Hematopoietic multipotent progenitor cell treated with erythropoietin and hydrocortisone succinate and interleukin-3 and kit ligand, for 4 days (in vitro differentiated cells): ENCODE results near the gene SIRT4.
A peak's percentile ranks its signal among the peaks of the same experiment; 100 is the strongest.

Source experiments
- DNase-seq: peaks from one replicate; pipeline ENCODE4 v3.0.0-alpha.2; 2015

Gene SIRT4

DNA sequence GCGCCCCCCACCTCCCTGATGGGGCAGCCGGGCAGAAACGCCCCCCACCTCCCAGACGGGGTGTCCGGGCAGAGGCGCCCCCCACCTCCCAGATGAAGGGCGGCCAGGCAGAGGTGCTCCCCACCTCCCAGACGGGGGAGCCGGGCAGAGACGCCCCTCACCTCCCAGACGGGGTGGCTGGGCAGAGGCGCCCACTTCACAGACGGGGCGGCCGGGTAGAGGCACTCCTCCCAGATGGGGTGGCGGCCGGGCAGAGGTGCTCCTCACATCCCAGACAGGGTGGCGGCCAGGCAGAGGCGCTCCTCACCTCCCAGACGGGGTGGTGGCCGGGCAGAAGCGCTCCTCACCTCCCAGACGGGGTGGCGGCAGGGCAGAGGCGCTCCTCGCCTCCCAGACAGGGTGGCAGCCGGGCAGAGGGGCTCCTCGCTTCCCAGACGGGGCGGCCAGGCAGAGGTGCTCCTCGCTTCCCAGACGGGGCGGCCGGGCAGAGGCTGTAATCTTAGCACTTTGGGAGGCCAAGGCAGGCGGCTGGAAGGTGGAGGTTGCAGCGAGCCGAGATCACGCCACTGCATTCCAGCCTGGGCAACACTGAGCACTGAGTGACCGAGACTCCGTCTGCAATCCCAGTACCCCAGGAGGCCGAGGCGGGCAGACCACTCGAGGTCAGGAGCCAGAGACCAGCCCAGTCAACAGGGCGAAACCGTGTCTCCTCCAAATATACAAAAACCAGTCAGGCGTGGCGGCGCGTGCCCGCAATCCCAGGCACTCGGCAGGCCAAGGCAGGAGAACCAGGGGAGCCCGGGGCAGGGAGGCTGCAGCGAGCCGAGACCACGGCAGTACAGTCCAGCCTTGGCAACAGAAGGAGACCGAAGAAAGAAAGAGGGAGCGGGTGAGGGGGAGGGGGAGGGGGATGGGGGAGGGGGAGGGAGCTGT lies 23.7 kb upstream of the SIRT4 start:
- DNase-seq: no peak

DNA sequence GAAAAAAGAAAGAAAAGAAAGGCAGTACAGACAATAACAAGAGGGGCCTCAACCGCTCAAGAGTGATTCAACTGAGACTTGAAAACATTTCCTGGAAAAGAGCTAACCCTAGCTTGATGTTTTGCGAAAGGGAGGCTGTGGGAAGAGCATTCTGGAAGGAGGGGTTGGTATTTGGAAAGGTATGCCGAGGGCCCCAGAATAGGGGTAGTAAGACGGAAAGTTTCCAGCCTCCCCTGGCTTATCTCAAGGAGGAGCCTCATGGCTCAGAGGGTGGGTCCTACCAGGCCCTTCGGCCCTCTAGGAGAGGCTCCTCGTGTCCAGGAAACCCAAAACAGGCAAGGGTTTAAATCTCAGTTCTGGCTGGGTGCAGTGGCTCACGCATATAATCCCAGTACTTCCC lies 18.8 kb upstream of the SIRT4 start:
- DNase-seq: no peak

DNA sequence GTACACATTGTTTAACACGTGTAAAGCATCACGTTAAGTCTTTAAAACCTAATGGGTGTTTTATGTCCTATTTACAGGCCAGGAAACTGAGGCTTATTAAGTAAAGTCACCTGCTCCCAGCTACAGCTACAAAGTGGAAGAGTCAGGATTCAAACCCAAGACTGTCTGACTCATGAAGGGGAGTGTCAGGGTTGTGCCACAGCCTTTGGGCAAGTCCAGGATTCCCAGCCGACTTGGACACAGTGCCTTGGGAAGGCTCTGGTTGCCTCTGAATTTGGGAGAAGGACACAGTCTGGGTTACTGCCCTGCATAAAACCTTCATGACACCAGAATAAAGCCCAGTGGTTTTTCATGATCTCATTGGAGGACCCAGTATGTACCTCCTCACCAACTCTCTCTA lies 17.7 kb upstream of the SIRT4 start:
- no peak for DNase-seq

DNA sequence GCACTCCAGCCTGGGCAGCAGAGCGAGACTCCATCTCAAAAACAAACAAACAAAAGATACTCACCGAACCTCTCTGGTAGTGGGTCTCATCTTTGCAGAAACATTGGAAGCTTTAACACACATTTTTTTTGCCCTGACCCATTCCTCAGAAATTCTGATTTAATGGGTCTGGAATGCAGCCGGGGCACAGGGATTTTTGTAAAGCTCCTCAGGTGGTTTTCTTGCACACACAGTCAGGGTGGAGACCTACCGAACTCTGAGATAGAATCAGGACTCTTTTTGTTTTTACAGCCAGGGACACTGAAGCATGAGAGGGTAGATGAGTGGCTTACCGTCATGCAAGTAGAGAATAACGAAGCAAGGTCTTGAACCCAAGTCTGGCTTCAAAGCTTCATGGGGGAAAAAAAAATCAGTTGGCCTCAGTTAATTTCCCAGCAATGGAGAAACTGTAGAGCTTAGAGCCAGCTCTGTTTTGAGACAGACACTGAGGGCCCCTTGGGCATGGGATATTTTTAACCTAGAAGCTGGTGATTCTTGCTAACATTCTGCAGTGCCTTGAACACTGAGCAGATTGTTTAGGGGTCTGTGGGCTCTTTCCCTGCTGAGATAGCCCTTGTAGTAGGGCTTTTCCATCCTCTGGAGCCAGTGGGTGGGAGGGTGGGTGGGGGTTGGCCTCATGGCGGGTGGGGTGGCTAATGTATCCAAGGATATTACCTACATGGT lies 15.2 kb upstream of the SIRT4 start:
- no peak for DNase-seq

DNA sequence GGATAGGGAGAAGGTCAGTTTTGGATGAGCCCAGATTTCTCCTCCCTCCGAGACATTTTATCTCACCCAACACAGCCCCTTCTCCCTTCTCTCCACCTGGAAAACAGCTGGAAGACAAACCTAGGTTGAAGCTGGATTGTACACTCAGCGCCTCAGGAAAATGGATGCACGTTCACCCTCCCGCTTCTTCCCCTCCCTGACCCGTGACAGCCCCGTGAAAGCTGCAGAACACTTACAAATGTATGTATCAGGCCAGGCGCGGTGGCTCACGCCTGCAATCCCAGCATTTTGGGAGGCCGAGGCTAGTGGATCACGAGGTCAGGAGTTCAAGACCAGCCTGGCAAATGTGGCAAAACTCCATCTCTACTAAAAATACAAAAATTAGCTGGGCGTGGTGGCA lies 14.6 kb upstream of the SIRT4 start:
- no peak for DNase-seq

DNA sequence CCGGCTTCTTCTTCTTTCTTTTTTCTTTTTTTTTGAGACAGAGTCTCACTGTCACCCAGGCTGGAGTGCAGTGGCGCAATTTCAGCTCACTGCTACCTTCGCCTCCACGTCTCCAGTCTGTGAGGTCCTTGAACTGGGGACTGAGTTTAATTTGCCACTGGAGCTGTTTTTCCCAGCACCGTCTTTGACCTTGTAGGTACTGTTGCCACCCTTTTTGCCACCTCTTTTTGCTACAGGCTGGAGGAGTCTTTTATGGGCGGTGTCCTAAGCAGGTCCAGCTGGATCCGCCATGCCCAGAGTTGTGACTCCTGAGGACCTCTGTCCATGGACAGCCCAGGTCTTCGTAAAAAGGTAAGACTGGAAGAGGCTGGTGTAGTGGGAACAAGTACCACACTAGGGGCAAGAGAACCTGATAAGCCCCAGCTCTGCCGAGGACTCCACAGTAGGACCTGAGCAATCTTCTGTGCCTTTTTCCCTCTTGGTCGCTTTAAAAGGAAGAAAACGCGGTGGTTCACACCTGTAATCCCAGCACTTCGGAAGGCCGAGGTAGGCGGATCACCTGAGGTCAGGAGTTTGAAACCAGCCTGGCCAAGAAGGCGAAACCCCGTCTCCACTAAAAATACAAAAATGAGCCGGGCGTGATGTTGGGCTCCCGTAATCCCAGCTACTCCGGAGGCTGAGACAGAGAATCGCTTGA lies 11.4 kb upstream of the SIRT4 start:
- peak; percentile 36 for DNase-seq

DNA sequence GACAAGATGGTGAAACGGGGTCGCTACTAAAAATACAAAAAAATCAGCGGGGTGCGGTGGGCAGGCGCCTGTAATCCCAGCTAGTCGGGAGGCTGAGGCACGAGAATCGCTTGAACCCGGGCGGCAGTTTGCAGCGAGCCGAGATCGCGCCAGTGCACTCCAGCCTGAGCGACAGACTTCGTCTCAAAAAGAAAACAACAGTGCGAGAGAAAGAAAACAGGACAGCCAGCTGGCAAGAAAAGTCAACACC lies 9.8 kb upstream of the SIRT4 start:
- DNase-seq: no peak

DNA sequence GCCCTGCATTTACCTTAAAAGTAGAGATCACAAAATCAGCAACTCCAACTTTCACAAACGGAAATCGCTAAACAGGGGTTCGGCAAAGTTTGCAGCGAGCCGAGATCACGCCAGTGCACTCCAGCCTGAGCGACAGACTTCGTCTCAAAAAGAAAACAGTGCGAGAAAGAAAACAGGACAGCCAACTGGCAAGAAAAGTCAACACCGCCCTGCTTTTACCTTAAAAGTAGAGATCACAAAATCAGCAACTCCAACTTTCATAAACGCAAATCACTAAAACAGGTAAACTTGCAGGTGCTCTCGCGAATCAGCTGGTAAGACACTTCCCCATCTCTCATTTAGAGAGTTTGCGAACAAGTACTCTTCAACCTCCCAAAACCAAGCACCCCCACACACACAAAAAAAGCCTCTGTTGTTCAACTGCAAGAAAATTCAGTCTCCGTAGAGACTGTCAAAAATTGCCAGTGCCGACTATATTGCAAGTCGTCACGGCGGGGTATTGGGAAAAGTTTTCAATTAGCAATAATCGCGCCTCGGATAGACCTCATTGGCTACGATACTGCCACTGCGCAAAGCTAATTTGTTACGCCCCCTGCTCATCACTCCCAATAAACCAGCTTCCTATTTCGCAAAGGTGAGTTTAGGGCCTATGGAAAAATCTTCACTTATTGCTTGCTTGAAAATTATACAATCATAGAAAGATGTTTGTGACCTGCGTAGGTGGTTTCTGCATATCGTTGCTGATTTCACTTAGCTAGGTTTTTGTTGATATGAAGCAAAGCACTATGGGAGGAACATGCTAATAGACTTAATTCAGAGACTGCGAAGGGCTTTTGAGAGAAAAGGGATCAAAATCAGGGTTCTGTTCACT lies 9.2 kb upstream of the SIRT4 start, which contains the start of gene RNU4-1:
RNU4-1 (minus strand) TSS at position 577 of the 871 bp plus-strand sequence.
- DNase-seq: peak; percentile 98

DNA sequence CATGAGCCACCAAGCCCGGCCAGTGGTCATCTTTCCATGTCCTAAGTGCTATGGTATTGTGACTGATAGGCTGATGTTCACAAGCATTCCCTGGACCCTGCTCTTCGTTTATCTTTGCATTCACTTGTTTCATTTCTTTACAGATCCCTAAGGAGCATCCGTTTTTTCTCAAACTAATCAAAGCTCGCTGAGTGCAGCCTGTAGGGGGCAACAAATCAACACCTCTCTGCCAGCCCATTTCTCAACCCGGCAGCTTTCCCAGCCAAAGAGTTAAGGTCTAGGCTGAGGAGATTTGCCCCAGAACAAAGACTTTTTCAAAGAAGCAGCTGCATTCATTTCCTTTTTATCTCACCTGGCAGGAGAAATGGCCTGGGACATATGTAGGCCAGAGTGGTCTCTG lies 12.1 kb downstream of the SIRT4 start:
- peak; percentile 28 for DNase-seq

DNA sequence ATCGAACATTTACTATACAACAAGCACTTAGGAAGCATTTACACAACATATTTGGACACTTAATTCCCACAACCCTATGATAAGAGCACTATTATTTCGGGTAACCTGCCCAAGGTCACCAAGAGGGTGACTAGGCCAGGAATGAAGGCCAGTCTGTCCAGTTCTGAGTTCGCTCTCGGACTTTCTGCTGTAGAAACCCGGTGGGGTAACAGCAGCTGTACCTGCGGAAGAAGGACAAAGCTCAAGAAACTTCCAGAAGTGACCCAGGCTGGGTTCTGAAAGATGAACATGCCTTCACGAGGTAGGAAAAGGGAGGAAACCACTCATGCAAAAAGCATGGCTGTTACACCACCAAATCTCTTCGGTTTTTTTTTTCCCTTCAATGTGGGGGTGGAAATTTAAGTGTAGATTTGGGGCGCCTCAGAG lies 14.7 kb downstream of the SIRT4 start:
- DNase-seq: no peak

DNA sequence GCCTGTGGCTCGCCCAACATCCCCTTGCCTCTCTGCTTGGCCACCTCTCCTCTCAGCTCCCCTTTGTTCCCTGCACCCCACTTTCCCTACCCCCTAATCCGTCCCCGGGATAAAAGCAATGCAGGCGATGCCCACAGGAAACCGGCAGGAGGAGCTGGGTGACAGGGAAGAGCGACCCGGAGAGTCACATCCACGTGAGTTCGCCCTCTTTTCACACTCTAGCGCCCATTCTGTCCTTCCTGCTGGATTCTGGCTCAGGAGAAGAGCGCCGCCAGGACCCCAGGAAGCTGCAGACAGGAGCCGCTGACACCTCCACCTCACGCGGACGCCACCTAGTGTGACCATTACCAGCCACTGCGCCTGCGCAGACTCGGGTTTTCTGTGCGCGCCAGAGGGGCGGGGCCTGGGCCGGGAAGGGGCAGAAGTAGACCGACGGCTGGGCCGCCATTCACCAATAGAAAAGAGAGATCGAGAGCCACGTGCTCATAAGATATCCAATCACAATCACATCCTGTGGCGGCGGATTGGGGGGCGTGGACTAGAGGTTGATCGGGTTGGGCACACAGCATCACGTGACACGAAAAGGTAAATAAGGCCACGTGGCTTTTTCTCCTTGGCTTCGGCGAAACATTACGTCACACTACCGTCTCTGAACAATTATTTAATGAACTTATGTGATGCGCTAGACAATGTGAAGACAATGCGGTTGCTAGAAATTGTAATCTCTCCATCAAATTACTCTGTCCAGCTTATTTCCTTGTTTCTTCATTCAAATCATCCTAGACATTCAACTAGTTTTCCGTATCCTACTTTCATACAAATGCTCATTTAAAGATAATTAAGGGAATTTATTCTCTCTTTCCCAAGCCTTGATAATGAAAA lies 15.3 kb downstream of the SIRT4 start:
- DNase-seq: peak; percentile 100

DNA sequence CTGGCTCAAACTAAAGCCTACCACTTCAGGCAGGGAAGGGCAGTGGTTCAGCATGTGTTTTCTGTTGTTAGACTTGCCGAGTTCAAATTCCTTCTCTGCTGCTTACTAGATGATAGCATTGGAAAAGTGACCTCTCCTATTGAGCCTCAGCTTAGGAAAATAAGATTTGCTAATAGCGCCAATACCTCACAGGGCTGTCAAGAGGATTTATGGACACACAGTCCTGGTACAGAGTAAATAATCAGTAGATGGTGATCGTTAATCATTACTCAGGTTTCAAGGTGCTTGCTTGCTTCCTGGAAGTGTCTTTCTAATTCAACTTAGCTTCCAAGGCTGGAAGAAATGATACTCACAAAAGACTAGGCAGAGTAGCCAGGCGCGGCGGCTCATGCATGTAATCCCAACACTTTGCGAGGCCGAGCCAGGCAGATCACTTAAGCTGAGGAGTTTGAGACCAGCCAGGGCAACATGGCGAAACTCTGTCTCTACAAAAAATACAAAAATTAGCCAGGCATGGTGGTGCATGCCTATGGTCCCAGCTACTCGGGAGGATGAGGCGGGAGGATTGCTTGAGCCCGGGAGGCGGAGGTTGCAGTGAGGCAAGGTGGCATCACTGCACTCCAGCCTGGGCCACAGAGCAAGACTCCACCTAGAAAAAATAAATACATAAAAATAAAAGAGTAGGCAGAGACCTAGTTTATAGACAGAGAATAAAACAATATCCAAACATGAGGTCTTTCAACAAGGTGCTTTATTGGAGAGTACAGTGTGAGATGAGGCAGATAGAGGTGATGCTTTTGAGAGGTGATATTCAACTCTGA lies 19.5 kb downstream of the SIRT4 start:
- no peak for DNase-seq

DNA sequence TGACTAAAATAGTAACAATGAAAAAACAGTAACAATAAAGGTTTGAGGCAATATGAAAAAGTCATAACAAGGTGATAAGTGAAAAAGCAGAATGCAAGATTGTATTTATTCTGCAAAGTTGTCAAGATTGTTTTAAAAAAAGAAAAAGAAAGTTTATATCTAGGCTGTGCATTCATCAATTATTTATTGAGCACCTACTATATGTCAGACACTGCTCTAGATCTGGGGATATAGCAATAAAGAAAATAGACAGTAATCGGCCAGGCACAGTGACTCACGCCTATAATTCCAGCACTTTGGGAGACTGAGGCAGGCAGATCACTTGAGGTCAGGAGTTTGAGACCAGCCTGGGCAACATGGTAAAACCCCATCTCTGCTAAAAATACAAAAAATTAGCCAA lies 21.7 kb downstream of the SIRT4 start:
- DNase-seq: no peak

DNA sequence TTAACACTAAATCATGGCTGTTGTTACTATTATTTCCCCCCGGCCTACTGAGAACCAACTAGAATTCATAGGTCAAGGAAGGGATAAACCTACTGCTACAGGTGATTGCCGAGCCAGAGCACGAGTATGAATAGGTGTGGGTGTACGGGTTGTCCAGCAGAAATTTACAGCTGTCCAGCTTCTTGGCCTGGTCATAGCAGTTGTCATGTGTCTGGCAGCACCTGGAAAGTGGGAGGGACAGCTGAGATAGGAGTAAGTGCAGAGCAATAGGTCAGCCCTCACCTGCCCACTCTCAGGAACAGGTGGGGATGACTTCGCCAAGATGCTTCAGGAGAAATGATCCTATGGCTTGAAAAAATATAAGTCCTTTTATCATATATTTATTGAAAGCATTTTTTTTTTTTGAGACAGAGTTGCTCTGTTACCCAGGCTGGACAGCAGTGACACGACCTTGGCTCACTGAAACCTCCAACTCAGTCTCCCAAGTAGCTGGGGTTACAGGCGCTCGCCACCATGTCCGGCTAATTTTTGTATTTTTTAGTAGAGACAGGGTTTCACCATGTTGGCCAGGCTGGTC lies 22.8 kb downstream of the SIRT4 start:
- no peak for DNase-seq

DNA sequence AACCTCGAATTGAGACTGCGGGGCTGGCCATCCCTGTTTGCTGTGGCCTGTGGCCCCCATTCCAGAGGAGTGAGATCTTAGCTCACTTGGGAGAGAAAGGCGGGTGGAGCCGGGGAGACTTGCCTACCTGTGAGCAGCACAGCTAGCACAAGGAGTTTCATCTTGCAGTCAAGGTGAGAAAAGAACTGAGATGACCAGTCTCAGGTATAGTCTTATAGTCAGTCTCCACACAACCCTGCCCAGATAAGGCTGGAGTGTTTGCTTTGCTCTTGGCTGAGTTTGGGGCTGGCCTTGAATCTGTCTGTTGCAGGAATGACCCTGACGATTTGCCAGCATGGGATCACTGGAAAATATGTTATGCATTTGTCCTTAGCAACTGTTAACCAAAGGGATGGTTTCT lies 25.5 kb downstream of the SIRT4 start, which contains the start of gene PLA2G1B:
PLA2G1B (minus strand) TSS at position 187 of the 400 bp plus-strand sequence; CDS start at position 161, 26 bp downstream.
- no peak for DNase-seq

DNA sequence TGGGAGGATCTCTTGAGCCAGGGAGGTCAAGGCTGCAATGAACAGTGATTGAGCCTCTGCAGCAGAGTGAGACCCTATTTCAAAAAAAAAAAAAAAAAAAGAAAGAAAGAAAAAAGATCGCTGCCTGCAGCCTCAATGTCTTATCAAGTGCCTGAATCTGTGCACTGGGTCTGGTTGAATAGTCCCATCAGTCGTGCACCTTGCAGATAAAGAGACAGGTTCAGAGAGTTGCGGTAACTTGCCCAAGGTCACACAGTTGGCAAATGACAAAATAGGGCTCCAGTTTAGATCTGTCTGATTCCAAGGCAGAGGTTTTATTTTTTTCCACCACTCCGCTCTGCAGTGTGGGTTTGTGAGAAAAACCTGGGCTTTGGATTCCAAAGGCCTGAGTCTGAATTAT lies 26.1 kb downstream of the SIRT4 start:
- no peak for DNase-seq

DNA sequence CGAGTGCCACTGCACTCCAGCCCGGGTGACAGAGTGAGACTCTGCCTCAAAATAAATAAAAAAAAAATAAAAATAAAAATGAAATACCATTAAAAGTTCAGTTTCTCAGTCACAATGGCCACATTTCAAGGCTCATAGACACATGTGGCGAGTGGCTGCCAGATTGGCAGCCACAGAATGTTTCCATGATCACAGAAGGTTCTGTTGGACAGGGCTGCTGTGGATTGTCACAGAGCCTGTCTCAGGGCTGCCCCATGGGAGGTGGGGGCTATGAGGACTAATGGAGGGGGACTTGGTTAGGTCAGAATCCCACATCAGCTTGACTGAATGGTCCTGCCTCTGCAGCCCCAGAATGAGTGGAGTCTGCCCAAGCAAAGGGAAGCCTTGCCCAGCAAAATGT lies 29.3 kb downstream of the SIRT4 start:
- DNase-seq: no peak

DNA sequence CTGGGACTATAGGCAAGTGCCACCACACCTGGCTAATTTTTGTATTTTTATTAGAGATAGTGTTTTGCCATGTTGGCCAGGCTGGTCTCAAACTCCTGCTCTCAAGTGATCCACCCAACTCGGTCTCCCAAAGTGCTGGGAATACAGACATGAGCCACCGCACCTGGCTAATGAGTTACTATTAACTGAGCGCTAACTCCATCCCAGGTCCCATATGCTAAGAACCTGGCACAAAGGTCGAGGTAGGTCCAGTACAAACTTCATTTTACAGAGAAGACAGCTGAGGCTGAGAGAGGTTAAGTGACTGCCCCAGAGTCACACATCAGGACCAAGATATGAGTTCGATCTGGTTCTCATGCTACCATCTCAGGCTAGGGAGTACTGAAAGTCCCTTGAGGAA lies 29.9 kb downstream of the SIRT4 start:
- DNase-seq: no peak

DNA sequence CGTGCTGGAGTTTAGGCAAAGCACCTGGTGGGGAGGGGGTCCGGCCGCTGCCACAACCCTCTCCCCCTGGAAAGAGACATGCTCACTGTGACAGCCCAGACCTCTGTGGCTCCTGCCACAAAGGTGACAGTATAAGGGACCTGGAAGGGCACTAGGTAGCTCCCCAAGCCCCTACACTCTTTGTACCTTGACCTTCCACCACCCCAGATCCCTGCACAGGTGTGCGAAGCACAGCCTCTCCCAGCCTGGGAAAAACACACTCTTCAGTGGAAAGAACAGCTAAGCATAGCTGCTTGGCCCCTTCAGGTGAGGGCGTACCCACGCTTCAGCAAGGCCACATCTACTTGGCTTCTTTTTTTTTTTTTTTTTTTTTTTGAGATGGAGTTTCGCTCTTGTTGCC lies 30.4 kb downstream of the SIRT4 start:
- DNase-seq: no peak

DNA sequence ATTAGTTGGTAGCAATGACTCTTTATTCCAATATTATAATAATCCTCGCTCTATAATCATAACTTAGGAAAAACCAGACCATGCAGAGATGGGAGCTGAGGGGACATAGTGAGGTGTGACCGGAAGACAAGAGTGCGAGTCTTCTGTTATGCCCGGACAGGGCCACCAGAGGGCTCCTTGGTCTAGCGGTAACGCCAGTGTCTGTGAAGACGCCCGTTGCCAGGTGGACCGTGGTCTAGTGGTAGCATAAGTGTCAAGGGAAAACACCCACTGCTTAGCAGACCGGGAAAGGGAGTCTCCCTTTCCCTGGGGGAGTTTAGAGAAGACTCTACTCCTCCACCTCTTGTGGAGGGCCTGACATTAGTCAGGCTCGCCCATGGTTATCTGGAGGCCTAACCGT lies 33.3 kb downstream of the SIRT4 start:
- peak; percentile 63 for DNase-seq
